Body of pancreas (tissue), 4 donors: ENCODE measurements around the gene ZNF79. TPM values are rescaled to one million over a fixed set of nuclear protein-coding genes. Genes with fewer than 3 reads are reported as not detected.

Experiments
- ATAC-seq: fragments of 150-250 bp; one replicate; pipeline ENCODE4 v1.9.1; 2016
- DNase-seq, 4 donors: peaks; one replicate each; pipeline ENCODE4 v3.0.0-alpha.2; 2019
- H3K27ac ChIP-seq, 4 donors: fragments of 200-600 bp; sonication (generic); 1 replicate in 3 of 4; 2 replicates in 1 of 4; pipeline versions ENCODE4 v1.5.1 to v1.6.1; 2016 to 2019; ENCODE audit warnings: mild to moderate bottlenecking in 1 of 4, mixed read lengths in 1 of 4, moderate library complexity in 1 of 4
- H3K27me3 ChIP-seq, 2 donors: fragments of 200-600 bp; sonication (generic); one replicate each; pipeline ENCODE4 v1.6.0; 2016; ENCODE audit warnings: mild to moderate bottlenecking in 1 of 2
- H3K36me3 ChIP-seq, 2 donors: fragments of 200-600 bp; sonication (generic); replicated peaks in 1 of 2; 2 replicates each; pipeline ENCODE4 v1.5.1; 2016; ENCODE audit warnings: low read depth in 2 of 2; ENCODE audit not compliant: insufficient read depth in 1 of 2
- H3K4me1 ChIP-seq: fragments of 200-600 bp; sonication (generic); one replicate; pipeline ENCODE4 v1.6.0; 2016
- H3K4me3 ChIP-seq, 2 donors: fragments of 200-600 bp; sonication (generic); 1 replicate in 1 of 2; 2 replicates in 1 of 2; pipeline ENCODE4 v1.5.1; 2016 to 2019
- H3K9me3 ChIP-seq, 3 donors: fragments of 200-600 bp; sonication (generic); 1 replicate in 2 of 3; 2 replicates in 1 of 3; pipeline ENCODE4 v1.5.1; 2016
- POLR2A ChIP-seq, 3 donors: fragments of 450-650 bp; IDR thresholded peaks; one replicate each; pipeline ENCODE4 v1.6.1; 2016; ENCODE audit warnings: antibody characterized with exemption in 3 of 3, mild to moderate bottlenecking in 2 of 3
- WGBS, 2 donors: methylation state at CpG; one replicate each; pipeline ENCODE4 v1.1.5; 2017; 5-methylcytosine and 5-hydroxymethylcytosine counted together
- intact Hi-C: fragments of 100-400 bp; cut with DNase I; formaldehyde crosslinking; loops from one replicate; pipeline ENCODE4 v1.15.1; 2023
- total RNA-seq, 2 donors: library from RNA; depleted of rRNA; stranded (reverse); fragments of >200 nt; gene quantifications; one replicate each; pipeline ENCODE4 v1.1.0, GENCODE V29; 2016
- TF ChIP-seq, protein P1 (sequence below), 7 experiments: fragments of 450-650 bp in 4 of 7; fragments of 200-600 bp in 3 of 7; sonication (generic) in 3 of 7; IDR thresholded peaks; one replicate each; pipeline ENCODE4 v1.5.1; 2016 to 2019; ENCODE audit warnings: antibody characterized with exemption in 7 of 7

The ZNF79 gene
- total RNA-seq: 10 to 100 TPM in 1 of 2 donors, 1 to 10 TPM in 1; 4.7 to 11.5 TPM

DNA sequence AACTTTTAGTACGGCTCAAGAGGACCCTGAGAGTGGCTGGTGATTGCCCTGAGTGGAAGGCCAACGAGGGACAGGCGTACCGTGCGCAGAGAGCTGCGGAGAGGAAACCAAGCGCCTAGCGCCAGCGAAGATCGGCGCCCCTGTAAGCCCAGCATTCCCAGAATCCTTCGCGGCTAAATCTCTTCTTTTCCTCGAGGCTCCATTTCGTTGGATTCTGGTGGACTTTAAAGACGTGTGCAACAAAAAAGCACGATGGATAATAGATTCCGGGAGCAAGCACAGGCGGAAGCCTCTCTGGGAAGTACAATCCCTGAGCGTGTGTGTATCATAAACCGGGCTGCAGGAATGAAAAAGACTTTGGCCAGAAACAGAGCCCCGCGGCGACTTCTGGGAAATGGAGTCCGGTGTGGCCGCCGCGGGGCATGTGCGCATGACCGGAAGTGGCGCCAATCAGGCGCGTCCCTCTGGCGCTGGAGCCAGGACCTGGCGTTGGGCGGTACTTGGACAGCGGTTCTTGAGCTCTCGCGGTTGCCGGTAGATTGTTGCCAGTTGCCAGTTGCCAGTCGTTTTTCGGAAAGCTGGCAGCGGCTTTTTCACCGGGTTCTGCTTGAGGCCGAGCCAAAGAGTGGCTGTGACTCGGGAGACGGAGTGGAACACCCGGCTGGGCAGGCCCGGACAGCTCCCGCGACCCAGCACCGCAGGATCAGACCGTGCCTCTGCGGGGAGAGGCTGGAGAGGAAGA is at the start of gene ZNF79:
Gene ZNF79, plus strand, starts transcription at position 449 of the 742 bp plus-strand sequence. CDS start 406 bp downstream, outside the sequence.
- Histone ChIP-seq H3K27me3 (no peaks in the 10 kb centered on the region), H3K27ac (peak within 1 kb of the TSS; percentile 69 to 89 (median 78)), H3K36me3 (peaks cover 0 to 2% of the 10 kb centered on the region in 2 donors), H3K9me3 (no peaks in the 10 kb centered on the region), H3K4me1 (peaks cover 41% of the 10 kb centered on the region), H3K4me3 (peak within 1 kb of the TSS; percentile 50 to 69)
- intact Hi-C loops: no loop called here
- 0% methylated on average over 14 to 54 of the region's 54 CpGs for WGBS, 2 donors
- DNase-seq (peak; percentile 95), ATAC-seq (peak; percentile 97)
- peak in 2 of 3 donors; percentile 78 to 81 for TF ChIP-seq POLR2A (IDR thresholded peaks at IDR 0.05)
- TF ChIP-seq, protein P1, sequence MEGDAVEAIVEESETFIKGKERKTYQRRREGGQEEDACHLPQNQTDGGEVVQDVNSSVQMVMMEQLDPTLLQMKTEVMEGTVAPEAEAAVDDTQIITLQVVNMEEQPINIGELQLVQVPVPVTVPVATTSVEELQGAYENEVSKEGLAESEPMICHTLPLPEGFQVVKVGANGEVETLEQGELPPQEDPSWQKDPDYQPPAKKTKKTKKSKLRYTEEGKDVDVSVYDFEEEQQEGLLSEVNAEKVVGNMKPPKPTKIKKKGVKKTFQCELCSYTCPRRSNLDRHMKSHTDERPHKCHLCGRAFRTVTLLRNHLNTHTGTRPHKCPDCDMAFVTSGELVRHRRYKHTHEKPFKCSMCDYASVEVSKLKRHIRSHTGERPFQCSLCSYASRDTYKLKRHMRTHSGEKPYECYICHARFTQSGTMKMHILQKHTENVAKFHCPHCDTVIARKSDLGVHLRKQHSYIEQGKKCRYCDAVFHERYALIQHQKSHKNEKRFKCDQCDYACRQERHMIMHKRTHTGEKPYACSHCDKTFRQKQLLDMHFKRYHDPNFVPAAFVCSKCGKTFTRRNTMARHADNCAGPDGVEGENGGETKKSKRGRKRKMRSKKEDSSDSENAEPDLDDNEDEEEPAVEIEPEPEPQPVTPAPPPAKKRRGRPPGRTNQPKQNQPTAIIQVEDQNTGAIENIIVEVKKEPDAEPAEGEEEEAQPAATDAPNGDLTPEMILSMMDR (IDR thresholded peaks at IDR 0.05): peak in 2 of 7 experiments; percentile 9 to 24

DNA sequence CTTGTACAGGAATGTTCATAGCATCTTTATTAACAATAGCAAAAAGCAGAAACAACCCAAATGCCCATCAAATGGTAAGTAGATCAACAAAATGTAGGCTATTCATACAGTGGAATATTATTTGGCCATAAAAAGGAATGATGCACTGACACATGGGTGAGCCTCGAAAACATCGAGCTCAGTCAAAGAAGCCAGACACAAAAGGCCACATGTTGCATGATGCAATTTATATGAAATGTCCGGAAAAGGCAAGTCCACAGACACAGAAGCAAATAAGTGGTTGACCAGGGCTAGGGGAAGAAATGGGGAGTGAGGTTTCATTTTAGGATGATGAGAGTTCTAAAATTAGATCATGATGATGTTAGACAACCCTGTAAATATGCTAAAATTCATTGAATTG is 43.7 kb upstream of the ZNF79 start:
- H3K4me1 ChIP-seq: no peaks in the 10 kb centered on the region
- TF ChIP-seq, protein P1 (IDR thresholded peaks at IDR 0.05): no peak
- no peak for TF ChIP-seq POLR2A (IDR thresholded peaks at IDR 0.05)
- no peaks in the 10 kb centered on the region for H3K36me3 ChIP-seq
- no peaks in the 10 kb centered on the region for H3K9me3 ChIP-seq
- H3K27ac ChIP-seq: no peak overlapping the region
- no peak overlapping the region for H3K4me3 ChIP-seq
- DNase-seq (no peak), ATAC-seq (no peak)
- no peaks in the 10 kb centered on the region for H3K27me3 ChIP-seq
- 89 to 93% methylated on average over 3 of the region's 3 CpGs for WGBS, 2 donors
- intact Hi-C loops: no loop called here

DNA sequence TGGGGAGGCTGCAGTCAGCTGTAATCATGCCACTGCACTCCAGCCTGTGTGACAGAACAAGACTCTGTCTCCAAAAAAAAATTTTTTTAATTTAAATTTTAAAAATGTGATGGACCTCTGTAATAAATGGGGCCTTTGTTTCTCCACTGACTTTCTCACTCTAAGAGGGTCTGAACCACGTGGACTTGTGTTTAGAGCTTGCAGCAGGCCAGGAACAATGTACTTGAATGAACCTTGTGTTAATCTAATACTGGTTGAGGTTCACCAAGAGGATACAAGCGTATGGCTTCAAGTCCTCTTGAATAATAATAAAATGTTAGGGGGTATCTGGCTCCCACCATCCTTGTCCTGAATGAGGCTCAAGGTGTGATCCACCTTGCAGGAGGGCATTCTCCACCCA is 41.6 kb upstream of the ZNF79 start:
- Histone ChIP-seq H3K4me1 (no peaks in the 10 kb centered on the region), H3K27me3 (no peaks in the 10 kb centered on the region), H3K27ac (no peak overlapping the region), H3K4me3 (no peak overlapping the region), H3K36me3 (no peaks in the 10 kb centered on the region), H3K9me3 (no peaks in the 10 kb centered on the region)
- 64 to 83% methylated on average over 2 of the region's 2 CpGs for WGBS, 2 donors
- no peak for ATAC-seq
- no peak for TF ChIP-seq POLR2A (IDR thresholded peaks at IDR 0.05)
- TF ChIP-seq, protein P1 (IDR thresholded peaks at IDR 0.05): no peak
- intact Hi-C loops: no loop called here
- DNase-seq: no peak

DNA sequence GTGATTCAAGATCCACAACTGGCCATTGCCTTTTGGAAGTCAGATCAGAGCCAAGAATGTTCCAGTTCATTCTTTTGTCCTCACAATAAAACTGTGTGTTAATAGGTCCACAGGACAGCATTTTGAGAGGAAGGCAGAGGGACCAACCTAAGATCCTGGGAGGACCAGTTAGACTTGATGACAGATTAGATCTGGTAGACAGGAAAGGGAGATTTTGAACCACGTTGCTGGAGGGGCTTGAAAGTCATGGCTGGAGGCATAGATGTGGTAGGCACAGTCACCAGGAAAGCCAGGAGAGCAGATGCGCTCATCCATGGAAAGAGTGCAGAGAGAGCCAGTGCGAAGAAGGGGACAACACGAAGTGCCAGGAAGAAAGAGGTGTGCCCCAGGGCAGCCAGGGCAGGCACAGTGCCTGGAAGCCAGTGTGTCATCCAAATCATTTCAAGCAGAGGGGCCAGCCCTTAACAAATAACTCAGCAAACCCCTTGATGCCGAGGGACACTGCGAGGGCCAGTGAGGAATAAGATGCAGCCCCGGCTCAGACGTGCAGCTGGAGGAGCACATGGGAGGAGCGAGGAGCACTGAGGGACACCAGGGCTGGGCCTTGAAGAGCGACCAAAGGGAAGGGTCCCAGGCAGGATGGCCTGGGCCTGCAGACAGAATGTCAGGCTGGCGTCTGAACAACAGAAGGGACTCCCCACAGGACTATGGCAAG is 40.0 kb upstream of the ZNF79 start:
- no peaks in the 10 kb centered on the region for H3K27me3 ChIP-seq
- WGBS, 2 donors: 83 to 84% methylated on average over 11 of the region's 11 CpGs
- no peaks in the 10 kb centered on the region for H3K4me1 ChIP-seq
- no peak overlapping the region for H3K27ac ChIP-seq
- no peaks in the 10 kb centered on the region for H3K9me3 ChIP-seq
- intact Hi-C loops: no loop called here
- H3K36me3 ChIP-seq: no peaks in the 10 kb centered on the region
- no peak for TF ChIP-seq POLR2A (IDR thresholded peaks at IDR 0.05)
- TF ChIP-seq, protein P1 (IDR thresholded peaks at IDR 0.05): no peak
- ATAC-seq: no peak
- no peak overlapping the region for H3K4me3 ChIP-seq
- DNase-seq: no peak
